CD4-positive, alpha-beta T cell treated with Interleukin-4 for 4 hours (primary cell): ENCODE results near the gene NXPE1.
"Not testable (repeated sequence)": the region's sequence is repeated elsewhere in the genome, so short reads cannot be mapped to it uniquely, and the experiment has no call there.

Experiments used
- DNase-seq: peaks from one replicate; pipeline ENCODE4 v3.0.0-alpha.2; 2020

NXPE1 gene

GRCh38 chr11:114559425-114560310 lies at the start of gene NXPE1:
Gene NXPE1, minus strand, starts transcription at chr11:114559881. Its CDS starts 8,680 bp downstream, at chr11:114551201.
- DNase-seq: no peak

GRCh38 chr11:114609429-114609828 lies 49.7 kb upstream of the NXPE1 start:
- DNase-seq: no peak

- not testable (repeated sequence) for DNase-seq
Observed at GRCh38 chr11:114608605-114609004, 48.9 kb upstream of the NXPE1 start.

- no peak for DNase-seq
Observed at GRCh38 chr11:114607753-114608459, 48.2 kb upstream of the NXPE1 start.

- not testable (repeated sequence) for DNase-seq
Observed at GRCh38 chr11:114606802-114607075, 47.1 kb upstream of the NXPE1 start.

GRCh38 chr11:114606003-114606801 lies 46.5 kb upstream of the NXPE1 start:
- DNase-seq: no peak

GRCh38 chr11:114605370-114605769 lies 45.7 kb upstream of the NXPE1 start:
- no peak for DNase-seq

- no peak for DNase-seq
Observed at GRCh38 chr11:114604886-114605285, 45.2 kb upstream of the NXPE1 start.

- no peak for DNase-seq
Observed at GRCh38 chr11:114604179-114604813, 44.6 kb upstream of the NXPE1 start.

GRCh38 chr11:114603151-114603550 lies 43.5 kb upstream of the NXPE1 start:
- not testable (repeated sequence) for DNase-seq

- DNase-seq: no peak
Observed at GRCh38 chr11:114598461-114598860, 38.8 kb upstream of the NXPE1 start.

GRCh38 chr11:114596175-114596919 lies 36.7 kb upstream of the NXPE1 start:
- no peak for DNase-seq

- no peak for DNase-seq
Observed at GRCh38 chr11:114595571-114595970, 35.9 kb upstream of the NXPE1 start, which contains the start of gene NXPE4. Gene NXPE4, minus strand, starts transcription at chr11:114595786. Its CDS starts 1,027 bp downstream, at chr11:114594759.

- no peak for DNase-seq
Observed at GRCh38 chr11:114594703-114595102, 35.0 kb upstream of the NXPE1 start.

- DNase-seq: no peak
Observed at GRCh38 chr11:114587398-114587953, 27.8 kb upstream of the NXPE1 start.

GRCh38 chr11:114586797-114587196 lies 27.1 kb upstream of the NXPE1 start:
- DNase-seq: no peak

GRCh38 chr11:114571712-114572111 lies 12.0 kb upstream of the NXPE1 start:
- no peak for DNase-seq

- DNase-seq: no peak
Observed at GRCh38 chr11:114569801-114570200, 10.1 kb upstream of the NXPE1 start.

GRCh38 chr11:114566276-114566675 lies 6.6 kb upstream of the NXPE1 start:
- DNase-seq: no peak

- DNase-seq: no peak
Observed at GRCh38 chr11:114564831-114565230, 5.2 kb upstream of the NXPE1 start.

GRCh38 chr11:114563077-114563476 lies 3.4 kb upstream of the NXPE1 start:
- DNase-seq: no peak
